Measurements from ENCODE around the gene UBR1.

Gene UBR1

DNA sequence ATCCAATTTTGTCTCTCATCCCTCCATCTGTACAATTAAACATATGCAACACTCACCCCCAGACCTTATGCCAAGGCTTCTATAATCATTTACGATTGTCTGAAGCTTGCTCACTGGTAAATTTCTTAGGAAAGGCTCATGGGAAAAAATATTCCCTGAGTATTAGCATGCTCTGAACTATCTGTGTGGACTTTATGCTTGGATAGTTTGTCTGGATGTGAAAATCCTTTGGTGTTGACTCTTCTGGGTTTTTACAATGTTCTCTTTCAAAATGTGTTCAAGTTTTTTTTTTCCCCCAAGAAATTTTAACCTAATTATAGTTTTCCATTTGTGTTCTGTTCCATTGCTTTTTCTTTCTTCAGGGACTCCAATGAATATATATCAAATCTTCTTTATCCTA is 165.3 kb downstream of the UBR1 start:
- H3K4me1 ChIP-seq: no peaks in the 10 kb centered on the region
- H2AFZ ChIP-seq: no peak overlapping the region
- no peaks in the 10 kb centered on the region for H3K9me3 ChIP-seq (ENCODE audit: control insufficient read depth, low read length)
- no peaks in the 10 kb centered on the region for H3K79me2 ChIP-seq
- no peak overlapping the region for H3K4me3 ChIP-seq (ENCODE audit: low read depth, low read length)
- H3K36me3 ChIP-seq (ENCODE audit: control insufficient read depth, insufficient read depth, low read length): no peaks in the 10 kb centered on the region
- H3K27ac ChIP-seq: no peak overlapping the region
- TF ChIP-seq, protein P1, sequence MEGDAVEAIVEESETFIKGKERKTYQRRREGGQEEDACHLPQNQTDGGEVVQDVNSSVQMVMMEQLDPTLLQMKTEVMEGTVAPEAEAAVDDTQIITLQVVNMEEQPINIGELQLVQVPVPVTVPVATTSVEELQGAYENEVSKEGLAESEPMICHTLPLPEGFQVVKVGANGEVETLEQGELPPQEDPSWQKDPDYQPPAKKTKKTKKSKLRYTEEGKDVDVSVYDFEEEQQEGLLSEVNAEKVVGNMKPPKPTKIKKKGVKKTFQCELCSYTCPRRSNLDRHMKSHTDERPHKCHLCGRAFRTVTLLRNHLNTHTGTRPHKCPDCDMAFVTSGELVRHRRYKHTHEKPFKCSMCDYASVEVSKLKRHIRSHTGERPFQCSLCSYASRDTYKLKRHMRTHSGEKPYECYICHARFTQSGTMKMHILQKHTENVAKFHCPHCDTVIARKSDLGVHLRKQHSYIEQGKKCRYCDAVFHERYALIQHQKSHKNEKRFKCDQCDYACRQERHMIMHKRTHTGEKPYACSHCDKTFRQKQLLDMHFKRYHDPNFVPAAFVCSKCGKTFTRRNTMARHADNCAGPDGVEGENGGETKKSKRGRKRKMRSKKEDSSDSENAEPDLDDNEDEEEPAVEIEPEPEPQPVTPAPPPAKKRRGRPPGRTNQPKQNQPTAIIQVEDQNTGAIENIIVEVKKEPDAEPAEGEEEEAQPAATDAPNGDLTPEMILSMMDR (IDR thresholded peaks at IDR 0.05): no peak
- no peak overlapping the region for H3K4me2 ChIP-seq (ENCODE audit: low read length)
- no peaks in the 10 kb centered on the region for H3K27me3 ChIP-seq (ENCODE audit: control insufficient read depth, insufficient read depth, low read length)
- no peak overlapping the region for H3K9ac ChIP-seq

DNA sequence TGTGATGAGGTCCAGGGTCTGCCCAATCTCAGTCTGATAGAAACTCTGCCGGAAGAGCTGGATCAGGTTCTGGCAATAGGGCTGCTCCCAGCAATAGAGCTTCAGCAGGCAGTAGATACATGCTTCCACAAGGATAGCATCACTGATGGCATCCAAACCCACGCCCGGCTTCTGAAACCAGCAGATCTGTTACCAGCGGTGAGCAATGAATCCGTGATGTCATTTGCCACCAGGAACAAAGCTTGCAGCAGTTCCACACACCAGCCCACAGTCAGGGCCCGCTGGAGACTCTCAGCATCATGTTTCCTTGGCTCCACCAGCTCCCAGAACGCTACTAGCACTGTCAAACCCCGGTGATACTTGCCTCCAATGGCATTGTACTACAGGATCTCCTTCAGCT is 166.0 kb downstream of the UBR1 start:
- Histone ChIP-seq H3K27me3 (ENCODE audit: control insufficient read depth, insufficient read depth, low read length) (no peaks in the 10 kb centered on the region), H3K4me3 (ENCODE audit: low read depth, low read length) (no peak overlapping the region), H3K9me3 (ENCODE audit: control insufficient read depth, low read length) (no peaks in the 10 kb centered on the region), H3K4me1 (no peaks in the 10 kb centered on the region), H2AFZ (no peak overlapping the region), H3K4me2 (ENCODE audit: low read length) (no peak overlapping the region), H3K36me3 (ENCODE audit: control insufficient read depth, insufficient read depth, low read length) (no peaks in the 10 kb centered on the region), H3K9ac (no peak overlapping the region), H3K79me2 (no peaks in the 10 kb centered on the region), H3K27ac (no peak overlapping the region)
- TF ChIP-seq, protein P1 (IDR thresholded peaks at IDR 0.05): no peak

DNA sequence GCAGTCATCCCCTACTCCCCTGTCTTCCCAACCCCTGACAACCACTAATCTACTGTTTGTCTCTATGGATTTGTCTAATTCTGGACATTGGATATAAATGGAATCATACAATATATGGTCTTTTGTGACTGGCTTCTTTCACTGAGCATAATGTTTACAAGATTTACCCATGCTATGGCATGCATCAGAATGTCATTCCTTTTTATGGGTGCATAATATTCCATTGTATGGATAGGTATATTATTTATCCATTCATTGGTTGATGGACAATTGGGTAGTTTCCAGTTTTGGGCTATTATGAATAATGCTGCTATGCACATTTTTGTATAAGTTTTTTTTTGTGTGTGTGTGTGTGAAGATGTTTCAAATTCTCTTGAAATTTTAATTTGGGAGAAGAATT is 168.7 kb downstream of the UBR1 start:
- Histone ChIP-seq H3K27ac (no peak overlapping the region), H3K9me3 (ENCODE audit: control insufficient read depth, low read length) (no peaks in the 10 kb centered on the region), H3K79me2 (no peaks in the 10 kb centered on the region), H2AFZ (no peak overlapping the region), H3K4me1 (no peaks in the 10 kb centered on the region), H3K4me3 (ENCODE audit: low read depth, low read length) (no peak overlapping the region), H3K36me3 (ENCODE audit: control insufficient read depth, insufficient read depth, low read length) (no peaks in the 10 kb centered on the region), H3K27me3 (ENCODE audit: control insufficient read depth, insufficient read depth, low read length) (no peaks in the 10 kb centered on the region), H3K9ac (no peak overlapping the region), H3K4me2 (ENCODE audit: low read length) (no peak overlapping the region)
- TF ChIP-seq, protein P1 (IDR thresholded peaks at IDR 0.05): no peak

DNA sequence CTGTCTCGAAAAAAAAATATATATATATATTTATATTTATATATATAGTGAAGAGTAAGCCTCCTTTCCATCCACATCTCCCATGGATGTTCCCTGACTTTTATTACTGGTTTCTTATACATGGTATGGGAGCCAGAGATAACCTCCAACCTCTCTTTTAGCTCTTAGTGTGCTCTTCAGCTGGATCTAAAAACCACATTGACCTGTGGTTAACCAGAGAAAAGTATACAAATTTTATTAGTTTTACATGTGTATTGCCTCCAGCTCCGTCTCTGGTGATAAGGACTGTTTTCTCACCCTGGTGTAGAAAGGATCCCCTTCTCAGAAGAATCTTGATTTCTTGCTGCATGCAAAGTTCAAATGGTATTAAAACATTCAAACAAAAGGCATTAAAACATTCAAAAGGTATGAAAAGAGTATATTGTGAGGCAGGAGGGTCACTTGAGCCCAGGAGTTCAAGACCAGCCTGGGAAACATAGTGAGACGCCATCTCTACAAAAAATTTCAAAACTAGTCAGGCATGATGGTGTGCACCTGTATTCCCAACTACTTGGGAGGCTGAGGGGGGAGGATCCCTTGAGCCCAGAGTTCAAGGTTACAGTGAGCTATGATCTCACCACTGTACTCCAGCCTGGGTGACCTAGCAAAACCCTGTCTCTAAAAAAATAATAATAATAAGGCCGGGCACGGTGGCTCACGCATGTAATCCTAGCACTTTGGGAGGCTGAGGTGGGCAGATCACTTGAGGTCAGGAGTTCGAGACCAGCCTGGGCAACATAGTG is 171.8 kb downstream of the UBR1 start:
- Histone ChIP-seq H3K4me2 (ENCODE audit: low read length) (no peak overlapping the region), H3K4me3 (ENCODE audit: low read depth, low read length) (no peak overlapping the region), H3K4me1 (no peaks in the 10 kb centered on the region), H3K27me3 (ENCODE audit: control insufficient read depth, insufficient read depth, low read length) (no peaks in the 10 kb centered on the region), H3K9ac (no peak overlapping the region), H3K9me3 (ENCODE audit: control insufficient read depth, low read length) (no peaks in the 10 kb centered on the region), H2AFZ (no peak overlapping the region), H3K27ac (no peak overlapping the region), H3K79me2 (no peaks in the 10 kb centered on the region), H3K36me3 (ENCODE audit: control insufficient read depth, insufficient read depth, low read length) (no peaks in the 10 kb centered on the region)
- TF ChIP-seq, protein P1 (IDR thresholded peaks at IDR 0.05): no peak

Measured in parathyroid adenoma (tissue), 2 donors.